DND-41 (cell line): Measurements from ENCODE around the gene C2CD2.

Experiments used
- ATAC-seq: fragments of 200-7000 bp; cut with Tn5 transposase; 3 replicates; pipeline ENCODE4 v1.9.1; 2021; ENCODE audit warnings: low read depth; ENCODE audit not compliant: insufficient read depth
- DNase-seq: peaks from one replicate; pipeline ENCODE4 v3.0.0-alpha.2; 2020
- H2AFZ ChIP-seq: 2 replicates; pipeline ENCODE4 v1.6.0; 2012; ENCODE audit warnings: low read depth, low read length
- H3K27ac ChIP-seq: 2 replicates; pipeline ENCODE4 v1.5.1; 2012; ENCODE audit warnings: low read length, inconsistent platforms
- H3K27me3 ChIP-seq: fragments of 200-600 bp; sonication (generic); 2 replicates; pipeline ENCODE4 v1.6.0; 2012; ENCODE audit warnings: low read length, mild to moderate bottlenecking, inconsistent platforms; ENCODE audit not compliant: insufficient read depth, poor library complexity
- H3K36me3 ChIP-seq: 2 replicates; pipeline ENCODE4 v1.5.1; 2012; ENCODE audit warnings: low read length, inconsistent platforms; ENCODE audit not compliant: insufficient read depth
- H3K4me1 ChIP-seq: 2 replicates; pipeline ENCODE4 v1.5.1; 2012; ENCODE audit warnings: mild to moderate bottlenecking, low read length; ENCODE audit not compliant: insufficient read depth
- H3K4me2 ChIP-seq: 2 replicates; pipeline ENCODE4 v1.6.0; 2012; ENCODE audit warnings: mild to moderate bottlenecking, moderate library complexity, low read length, inconsistent platforms; ENCODE audit not compliant: insufficient read depth
- H3K4me3 ChIP-seq, 2 experiments: fragments of 200-600 bp in 1 of 2; shearing (Covaris generic) in 1 of 2; 2 replicates each; pipeline ENCODE4 v1.5.1; 2012 to 2016; ENCODE audit warnings: inconsistent platforms in 2 of 2, low read length in 2 of 2, mild to moderate bottlenecking in 2 of 2, low read depth in 1 of 2, moderate library complexity in 1 of 2
- H3K79me2 ChIP-seq: 2 replicates; pipeline ENCODE4 v1.6.0; 2012; ENCODE audit warnings: low read length, inconsistent platforms; ENCODE audit not compliant: insufficient read depth
- H3K9ac ChIP-seq: 2 replicates; pipeline ENCODE4 v1.6.0; 2012; ENCODE audit warnings: low read depth, mild to moderate bottlenecking, inconsistent platforms, low read length, moderate library complexity
- H3K9me3 ChIP-seq: 2 replicates; pipeline ENCODE4 v1.5.1; 2012; ENCODE audit warnings: low read length, moderate library complexity, mild to moderate bottlenecking, inconsistent platforms; ENCODE audit not compliant: insufficient read depth, severe bottlenecking
- H4K20me1 ChIP-seq: 2 replicates; pipeline ENCODE4 v1.6.0; 2012; ENCODE audit warnings: low read length; ENCODE audit not compliant: insufficient read depth
- CTCF ChIP-seq: IDR thresholded peaks from 2 replicates; pipeline ENCODE4 v1.5.1; 2012; ENCODE audit warnings: borderline replicate concordance, low read length, moderate library complexity, mild to moderate bottlenecking; ENCODE audit not compliant: poor library complexity, severe bottlenecking; ENCODE audit errors: extremely low read depth
- EZH2 ChIP-seq: IDR thresholded peaks from 3 replicates; pipeline ENCODE4 v1.6.1; 2012; ENCODE audit warnings: borderline replicate concordance, low read depth, mild to moderate bottlenecking, moderate library complexity, low read length, inconsistent platforms; ENCODE audit not compliant: severe bottlenecking

C2CD2 gene

GRCh38 chr21:41916888-41917433 is 36.9 kb downstream of the C2CD2 start:
- DNase-seq, result no peak

GRCh38 chr21:41914965-41915364 is 38.9 kb downstream of the C2CD2 start:
- Histone ChIP-seq H3K4me1 (no peaks in the 10 kb centered on the region), H3K9me3 (no peaks in the 10 kb centered on the region), H3K4me2 (no peak overlapping the region), H3K27me3 (no peaks in the 10 kb centered on the region), H3K4me3 (no peak overlapping the region), H4K20me1 (no peaks in the 10 kb centered on the region), H3K27ac (no peak overlapping the region), H2AFZ (no peak overlapping the region), H3K79me2 (no peaks in the 10 kb centered on the region), H3K36me3 (peaks cover 23% of the 10 kb centered on the region), H3K9ac (no peak overlapping the region)
- DNase-seq (no peak), ATAC-seq (no peak)
- TF ChIP-seq CTCF (no peak), EZH2 (no peak)

More at GRCh38 chr21:41916888-41917433, 36.9 kb downstream of the C2CD2 start:
- no peak for ATAC-seq
- Histone ChIP-seq H3K36me3 (peaks cover 13% of the 10 kb centered on the region), H3K4me2 (no peak overlapping the region), H3K27ac (no peak overlapping the region), H3K27me3 (no peaks in the 10 kb centered on the region), H3K9me3 (no peaks in the 10 kb centered on the region), H3K9ac (no peak overlapping the region), H2AFZ (no peak overlapping the region), H3K4me1 (no peaks in the 10 kb centered on the region), H3K79me2 (no peaks in the 10 kb centered on the region), H4K20me1 (no peaks in the 10 kb centered on the region), H3K4me3 (no peak overlapping the region)
- TF ChIP-seq CTCF (no peak), EZH2 (no peak)

- Histone ChIP-seq H3K9me3 (no peaks in the 10 kb centered on the region), H3K4me1 (no peaks in the 10 kb centered on the region), H4K20me1 (no peaks in the 10 kb centered on the region), H3K9ac (no peak overlapping the region), H3K4me2 (no peak overlapping the region), H3K27ac (no peak overlapping the region), H3K27me3 (no peaks in the 10 kb centered on the region), H2AFZ (no peak overlapping the region), H3K36me3 (peaks cover 23% of the 10 kb centered on the region), H3K79me2 (no peaks in the 10 kb centered on the region), H3K4me3 (no peak overlapping the region)
- no peak for TF ChIP-seq CTCF
- no peak for TF ChIP-seq EZH2
- ATAC-seq, result no peak
- DNase-seq, result no peak
These were observed 39.5 kb downstream of the C2CD2 start for GRCh38 chr21:41914358-41914757.

GRCh38 chr21:41913230-41913629 is 40.6 kb downstream of the C2CD2 start:
- TF ChIP-seq EZH2 (no peak), CTCF (no peak)
- no peak overlapping the region for H3K27ac ChIP-seq
- H3K4me2 ChIP-seq, result no peak overlapping the region
- no peak overlapping the region for H3K9ac ChIP-seq
- H2AFZ ChIP-seq, result no peak overlapping the region
- H4K20me1 ChIP-seq, result no peaks in the 10 kb centered on the region
- H3K79me2 ChIP-seq, result no peaks in the 10 kb centered on the region
- no peaks in the 10 kb centered on the region for H3K27me3 ChIP-seq
- H3K36me3 ChIP-seq, result peaks cover 22% of the 10 kb centered on the region
- H3K4me1 ChIP-seq, result no peaks in the 10 kb centered on the region
- no peak overlapping the region for H3K4me3 ChIP-seq
- DNase-seq (no peak), ATAC-seq (no peak)
- H3K9me3 ChIP-seq, result no peaks in the 10 kb centered on the region
